K562 (cell line): ENCODE data around the gene CCDC47. TPM values are rescaled to one million over a fixed set of nuclear protein-coding genes. Genes with fewer than 3 reads are reported as not detected.

Experiments
- ATAC-seq: fragments of 200-7000 bp; cut with Tn5 transposase; 3 replicates; pipeline ENCODE4 v1.9.1; 2020; ENCODE audit warnings: moderate library complexity
- BruUV-seq: library from RNA; stranded (reverse); fragments of 400-500 nt; replicated peaks from 2 replicates; lab custom pipeline; 2021; lab: Mats Ljungman, UMichigan
- CTCF ChIA-PET: fragments of 300-600 bp; formaldehyde crosslinking; extraction: SDS; loops from one replicate; lab custom pipeline; 2021; ENCODE audit warnings: low intra/inter-chr PET ratio; lab: Yijun Ruan, JAX
- POLR2A ChIA-PET: fragments of 300-600, 350-650 bp; sonication (Branson Sonifier 250); formaldehyde crosslinking; extraction: SDS; loops from one replicate; lab custom pipeline; 2021; ENCODE audit warnings: antibody characterized with exemption, inconsistent platforms; lab: Yijun Ruan, JAX
- DNase-seq, 4 experiments: peaks; one replicate each; pipeline versions ENCODE4 v3.0.0 to v3.0.0-alpha.2; 2011 to 2018; ENCODE audit warnings: low spot score in 3 of 4, mixed read lengths in 3 of 4; ENCODE audit errors: extremely low read depth in 1 of 4
- FAIRE-seq: peaks from 2 replicates; lab custom pipeline; 2011; peaks lifted over from hg19 to GRCh38; lab: Jason Lieb, UNC
- H2AFZ ChIP-seq: 2 replicates; pipeline ENCODE4 v1.6.0; 2011; ENCODE audit warnings: low read depth, low read length, control low read depth, inconsistent platforms
- H3K27ac ChIP-seq: fragments of 200-600 bp; 3 replicates; pipeline ENCODE4 v1.8.0; 2011; ENCODE audit warnings: low read depth, mild to moderate bottlenecking, control low read depth, inconsistent platforms, low read length, moderate library complexity, mixed read lengths; ENCODE audit errors: extremely low read depth
- H3K27me3 ChIP-seq, 2 experiments: fragments of 300-600 bp in 1 of 2; 2 replicates in 1 of 2; 3 replicates in 1 of 2; pipeline versions ENCODE4 v1.6.0 to v1.8.0; 2011; ENCODE audit warnings: inconsistent platforms in 2 of 2, low read length in 2 of 2, mild to moderate bottlenecking in 1 of 2, mixed read lengths in 1 of 2, moderate library complexity in 1 of 2; ENCODE audit not compliant: control insufficient read depth in 2 of 2, insufficient read depth in 2 of 2
- H3K36me3 ChIP-seq: fragments of 300-600 bp; 3 replicates; pipeline ENCODE4 v1.8.0; 2011; ENCODE audit warnings: mild to moderate bottlenecking, low read length, inconsistent platforms; ENCODE audit not compliant: control insufficient read depth, insufficient read depth
- H3K4me1 ChIP-seq, 2 experiments: fragments of 200-600 bp in 1 of 2; replicated peaks in 1 of 2; 2 replicates in 1 of 2; 3 replicates in 1 of 2; pipeline versions ENCODE4 v1.5.1 to v1.8.0; 2011; ENCODE audit warnings: inconsistent platforms in 2 of 2, low read length in 2 of 2, mild to moderate bottlenecking in 1 of 2, mixed read lengths in 1 of 2, moderate library complexity in 1 of 2; ENCODE audit not compliant: control insufficient read depth in 2 of 2, insufficient read depth in 2 of 2
- H3K4me2 ChIP-seq: 2 replicates; pipeline ENCODE4 v1.6.1; 2011; ENCODE audit warnings: low read length, control low read depth, inconsistent platforms, mixed read lengths; ENCODE audit not compliant: insufficient read depth
- H3K4me3 ChIP-seq: fragments of 200-600 bp; sonication (generic), shearing (Covaris generic); 2 replicates; pipeline ENCODE4 v1.5.1; 2016; ENCODE audit warnings: control low read depth, inconsistent platforms
- H3K79me2 ChIP-seq: fragments of 200-600 bp; 3 replicates; pipeline ENCODE4 v1.8.0; 2011; ENCODE audit warnings: low read length, inconsistent platforms; ENCODE audit not compliant: control insufficient read depth, insufficient read depth
- H3K9ac ChIP-seq, 2 experiments: 2 replicates each; pipeline versions ENCODE4 v1.6.0 to v1.6.1; 2011; ENCODE audit warnings: low read depth in 2 of 2, low read length in 2 of 2, control low read depth in 1 of 2, inconsistent platforms in 1 of 2, mild to moderate bottlenecking in 1 of 2, mixed read lengths in 1 of 2; ENCODE audit not compliant: insufficient read depth in 1 of 2
- H3K9me1 ChIP-seq: one replicate; pipeline ENCODE4 v1.6.0; 2011; ENCODE audit warnings: inconsistent platforms, mild to moderate bottlenecking, low read length, moderate library complexity; ENCODE audit not compliant: control insufficient read depth, insufficient read depth
- H3K9me3 ChIP-seq: replicated peaks from 2 replicates; pipeline ENCODE4 v1.5.1; 2011; ENCODE audit warnings: low read depth, low read length, inconsistent platforms; ENCODE audit not compliant: control insufficient read depth, insufficient read depth
- H4K20me1 ChIP-seq: replicated peaks from 2 replicates; pipeline ENCODE4 v1.6.1; 2011; ENCODE audit warnings: low read length, inconsistent platforms, mixed read lengths; ENCODE audit not compliant: control insufficient read depth, insufficient read depth
- HCFC1 ChIP-seq: IDR thresholded peaks from 2 replicates; pipeline ENCODE4 v1.6.1; 2012; ENCODE audit warnings: low read depth, low read length, improper control_type of control experiment
- NR4A1 ChIP-seq, 2 experiments: fragments of 250-450 bp in 1 of 2; fragments of 450-650 bp in 1 of 2; sonication (Bioruptor Pico) in 1 of 2; IDR thresholded peaks; 2 replicates each; pipeline versions ENCODE4 v1.4.0 to v1.6.1; 2016 to 2020; ENCODE audit warnings: mild to moderate bottlenecking in 2 of 2, missing compliant biosample characterization in 1 of 2, missing genetic modification characterization in 1 of 2, moderate library complexity in 1 of 2
- WGBS: fragments of 100-300 bp; shearing (Covaris generic); methylation state at CpG from one replicate; pipeline ENCODE4 v1.1.6; 2016; ENCODE audit warnings: low coverage, mixed read lengths; ENCODE audit not compliant: insufficient coverage; ENCODE audit errors: missing lambda C conversion rate; 5-methylcytosine and 5-hydroxymethylcytosine counted together
- in situ Hi-C: fragments of 300-500 bp; cut with MboI; formaldehyde crosslinking; loops from 4 replicates; pipeline ENCODE4 v1.15.0; 2018; ENCODE audit warnings: inconsistent platforms, mixed read lengths
- intact Hi-C: fragments of 100-400 bp; cut with micrococcal nuclease; formaldehyde crosslinking; loops from 2 replicates; pipeline ENCODE4 v1.14.2; 2022
- polyA plus RNA-seq, 8 experiments: library from polyadenylated mRNA; depleted of rRNA in 4 of 8; stranded (reverse) in 5 of 8; unstranded in 3 of 8; fragments of >200 nt; fragmentation: Nextera tagmentation in 2 of 8; fragmentation: Illumina TruSeq in 1 of 8; extraction: Ambion mirVana in 2 of 8; extraction: Trizol in 1 of 8; gene quantifications; 2 replicates each; pipeline versions ENCODE4 v1.2.1 to v1.2.3, GENCODE V29; 2011 to 2014; ENCODE audit warnings: inconsistent platforms in 1 of 8, missing spikeins in 1 of 8
- total RNA-seq, 7 experiments: library from RNA; depleted of rRNA in 6 of 7; stranded (reverse); fragments of >200 nt in 6 of 7; fragmentation: Illumina TruSeq in 2 of 7; extraction: Trizol in 2 of 7; gene quantifications; 2 replicates each; pipeline versions ENCODE4 v1.2.1 to v1.2.3, GENCODE V29; 2011 to 2021; ENCODE audit warnings: low replicate concordance in 1 of 7
- TF ChIP-seq, protein P1 (sequence below): fragments of 250-450 bp; sonication (Bioruptor Pico); IDR thresholded peaks from 2 replicates; pipeline ENCODE4 v1.4.0; 2020; ENCODE audit warnings: mild to moderate bottlenecking, moderate library complexity, borderline replicate concordance
- TF ChIP-seq, protein P2 (sequence below): sonication (generic); formaldehyde crosslinking; IDR thresholded peaks from 2 replicates; pipeline ENCODE4 v1.8.1; 2022; ENCODE audit warnings: missing genetic modification reagents
- TF ChIP-seq, protein P3 (sequence below), 3 experiments: fragments of 200-800 bp in 1 of 3; fragments of 250-450 bp in 1 of 3; fragments of 450-650 bp in 1 of 3; sonication (Bioruptor Pico) in 1 of 3; sonication (Bioruptor generic) in 1 of 3; formaldehyde crosslinking in 1 of 3; IDR thresholded peaks; 2 replicates each; pipeline versions ENCODE4 v1.6.1 to v1.8.0; 2016 to 2022; ENCODE audit warnings: mild to moderate bottlenecking in 2 of 3, missing genetic modification characterization in 2 of 3, missing compliant biosample characterization in 1 of 3, moderate library complexity in 1 of 3

Gene CCDC47
- total and polyA plus RNA-seq, 9 of the 15 experiments (the other 6 are each of a cell fraction or from before 2014, with no cell fraction given) = 15.5 to 162 (median 122) TPM

DNA sequence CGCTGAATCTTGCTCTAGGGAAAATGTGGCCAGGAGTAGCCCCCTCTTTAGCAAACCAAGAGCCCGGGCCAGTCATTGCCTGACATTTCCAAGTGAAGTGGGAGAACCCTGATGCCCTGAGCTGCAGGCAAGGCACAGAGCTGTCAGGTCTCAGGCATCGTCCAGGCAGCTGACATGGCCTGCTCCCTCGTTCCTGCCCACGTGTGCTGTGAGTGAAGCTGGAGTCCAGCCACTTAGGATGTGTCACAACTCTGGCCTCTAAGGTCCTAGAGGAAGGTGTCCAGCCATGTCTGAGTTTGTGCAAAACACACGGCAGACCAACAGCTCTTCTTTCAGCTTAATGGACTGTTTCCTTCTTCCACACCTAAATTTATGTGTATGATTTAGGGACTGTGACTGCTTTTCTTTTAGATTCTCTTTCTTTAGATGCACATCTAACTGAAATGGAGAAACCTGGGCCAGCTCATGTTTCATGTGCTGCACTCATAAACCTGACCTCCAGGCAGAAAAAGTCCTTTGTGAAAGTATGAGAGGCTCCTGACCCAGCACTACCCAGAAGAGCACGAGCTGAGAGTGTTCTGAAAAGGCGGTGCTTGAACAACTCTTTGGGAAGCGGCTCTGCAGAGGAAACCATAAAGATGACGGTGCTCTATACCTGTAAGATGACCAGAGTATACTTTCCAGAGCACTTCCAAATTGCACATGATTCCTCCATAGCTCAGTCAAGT lies 58.7 kb downstream of the CCDC47 start (continued):
- TF ChIP-seq, protein P1, sequence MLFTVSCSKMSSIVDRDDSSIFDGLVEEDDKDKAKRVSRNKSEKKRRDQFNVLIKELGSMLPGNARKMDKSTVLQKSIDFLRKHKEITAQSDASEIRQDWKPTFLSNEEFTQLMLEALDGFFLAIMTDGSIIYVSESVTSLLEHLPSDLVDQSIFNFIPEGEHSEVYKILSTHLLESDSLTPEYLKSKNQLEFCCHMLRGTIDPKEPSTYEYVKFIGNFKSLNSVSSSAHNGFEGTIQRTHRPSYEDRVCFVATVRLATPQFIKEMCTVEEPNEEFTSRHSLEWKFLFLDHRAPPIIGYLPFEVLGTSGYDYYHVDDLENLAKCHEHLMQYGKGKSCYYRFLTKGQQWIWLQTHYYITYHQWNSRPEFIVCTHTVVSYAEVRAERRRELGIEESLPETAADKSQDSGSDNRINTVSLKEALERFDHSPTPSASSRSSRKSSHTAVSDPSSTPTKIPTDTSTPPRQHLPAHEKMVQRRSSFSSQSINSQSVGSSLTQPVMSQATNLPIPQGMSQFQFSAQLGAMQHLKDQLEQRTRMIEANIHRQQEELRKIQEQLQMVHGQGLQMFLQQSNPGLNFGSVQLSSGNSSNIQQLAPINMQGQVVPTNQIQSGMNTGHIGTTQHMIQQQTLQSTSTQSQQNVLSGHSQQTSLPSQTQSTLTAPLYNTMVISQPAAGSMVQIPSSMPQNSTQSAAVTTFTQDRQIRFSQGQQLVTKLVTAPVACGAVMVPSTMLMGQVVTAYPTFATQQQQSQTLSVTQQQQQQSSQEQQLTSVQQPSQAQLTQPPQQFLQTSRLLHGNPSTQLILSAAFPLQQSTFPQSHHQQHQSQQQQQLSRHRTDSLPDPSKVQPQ (CRISPR knock-in tag) = no peak
- TF ChIP-seq, protein P2, sequence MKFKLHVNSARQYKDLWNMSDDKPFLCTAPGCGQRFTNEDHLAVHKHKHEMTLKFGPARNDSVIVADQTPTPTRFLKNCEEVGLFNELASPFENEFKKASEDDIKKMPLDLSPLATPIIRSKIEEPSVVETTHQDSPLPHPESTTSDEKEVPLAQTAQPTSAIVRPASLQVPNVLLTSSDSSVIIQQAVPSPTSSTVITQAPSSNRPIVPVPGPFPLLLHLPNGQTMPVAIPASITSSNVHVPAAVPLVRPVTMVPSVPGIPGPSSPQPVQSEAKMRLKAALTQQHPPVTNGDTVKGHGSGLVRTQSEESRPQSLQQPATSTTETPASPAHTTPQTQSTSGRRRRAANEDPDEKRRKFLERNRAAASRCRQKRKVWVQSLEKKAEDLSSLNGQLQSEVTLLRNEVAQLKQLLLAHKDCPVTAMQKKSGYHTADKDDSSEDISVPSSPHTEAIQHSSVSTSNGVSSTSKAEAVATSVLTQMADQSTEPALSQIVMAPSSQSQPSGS (CRISPR knock-in tag) = no peak
- TF ChIP-seq NR4A1 (CRISPR knock-in tag; IDR thresholded peaks at IDR 0.05) (no peak), NR4A1 (tag; IDR thresholded peaks at IDR 0.05) (no peak)
- TF ChIP-seq, all 486 proteins: peak for 0

DNA sequence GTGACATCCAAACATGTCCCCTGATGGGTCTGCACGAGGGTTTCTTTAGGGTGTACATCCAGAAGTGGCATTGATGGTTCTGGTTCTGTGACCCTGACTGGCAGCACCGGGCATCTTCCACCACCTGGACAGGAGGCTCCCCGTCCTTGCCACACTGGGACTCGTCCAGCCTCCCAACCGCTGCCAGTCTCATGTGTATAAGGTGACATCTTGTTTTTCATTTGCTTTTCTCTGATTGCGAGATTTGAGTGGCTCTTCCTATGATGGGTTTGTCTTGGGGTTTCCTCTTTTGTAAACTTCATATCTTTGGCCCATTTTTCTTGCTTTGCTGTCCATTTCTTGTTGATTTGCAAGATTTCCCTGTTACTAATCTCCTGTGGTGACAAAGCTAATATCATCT lies 64.3 kb downstream of the CCDC47 start:
- Histone ChIP-seq H3K27me3 (no peaks in the 10 kb centered on the region), H4K20me1 (no peaks in the 10 kb centered on the region; the same call in 1 of the 2 replicates), H3K27ac (no peak overlapping the region), H3K4me3 (no peak overlapping the region), H3K4me1 (no peaks in the 10 kb centered on the region; a peak in 1 of 5 replicates), H3K79me2 (no peaks in the 10 kb centered on the region), H3K9me3 (no peaks in the 10 kb centered on the region), H3K9ac (0 out of 4 replicates have a peak overlapping the region, but pooled peaks of 1 of the 2 experiments have one; percentile 33), H3K4me2 (no peak overlapping the region), H3K9me1 (no peaks in the 10 kb centered on the region), H2AFZ (no peak overlapping the region), H3K36me3 (peaks cover 41% of the 10 kb centered on the region; the same call in 2 of the 3 replicates)
- POLR2A ChIA-PET = interaction anchor here (1.3 to 1.8 kb wide), 3 partner anchors 8 to 65 kb away, joined by 6 to 7 read pairs (median 7); partner anchors contain the start of genes CCDC47 and DDX42
- FAIRE-seq (no peak), DNase-seq (no peak), ATAC-seq (no peak)
- 90% methylated on average over 6 of the region's 6 CpGs for WGBS
- TF ChIP-seq, protein P3, sequence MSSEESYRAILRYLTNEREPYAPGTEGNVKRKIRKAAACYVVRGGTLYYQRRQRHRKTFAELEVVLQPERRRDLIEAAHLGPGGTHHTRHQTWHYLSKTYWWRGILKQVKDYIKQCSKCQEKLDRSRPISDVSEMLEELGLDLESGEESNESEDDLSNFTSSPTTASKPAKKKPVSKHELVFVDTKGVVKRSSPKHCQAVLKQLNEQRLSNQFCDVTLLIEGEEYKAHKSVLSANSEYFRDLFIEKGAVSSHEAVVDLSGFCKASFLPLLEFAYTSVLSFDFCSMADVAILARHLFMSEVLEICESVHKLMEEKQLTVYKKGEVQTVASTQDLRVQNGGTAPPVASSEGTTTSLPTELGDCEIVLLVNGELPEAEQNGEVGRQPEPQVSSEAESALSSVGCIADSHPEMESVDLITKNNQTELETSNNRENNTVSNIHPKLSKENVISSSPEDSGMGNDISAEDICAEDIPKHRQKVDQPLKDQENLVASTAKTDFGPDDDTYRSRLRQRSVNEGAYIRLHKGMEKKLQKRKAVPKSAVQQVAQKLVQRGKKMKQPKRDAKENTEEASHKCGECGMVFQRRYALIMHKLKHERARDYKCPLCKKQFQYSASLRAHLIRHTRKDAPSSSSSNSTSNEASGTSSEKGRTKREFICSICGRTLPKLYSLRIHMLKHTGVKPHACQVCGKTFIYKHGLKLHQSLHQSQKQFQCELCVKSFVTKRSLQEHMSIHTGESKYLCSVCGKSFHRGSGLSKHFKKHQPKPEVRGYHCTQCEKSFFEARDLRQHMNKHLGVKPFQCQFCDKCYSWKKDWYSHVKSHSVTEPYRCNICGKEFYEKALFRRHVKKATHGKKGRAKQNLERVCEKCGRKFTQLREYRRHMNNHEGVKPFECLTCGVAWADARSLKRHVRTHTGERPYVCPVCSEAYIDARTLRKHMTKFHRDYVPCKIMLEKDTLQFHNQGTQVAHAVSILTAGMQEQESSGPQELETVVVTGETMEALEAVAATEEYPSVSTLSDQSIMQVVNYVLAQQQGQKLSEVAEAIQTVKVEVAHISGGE (CRISPR knock-in tag; IDR thresholded peaks at IDR 0.05) = 0 out of 6 replicates have a peak, but pooled peaks of 1 of the 3 experiments have one; percentile 16
- TF ChIP-seq HCFC1 = no peak
- intact Hi-C loops = no loop called here
- in situ Hi-C loops = no loop called here
- BruUV-seq = no TSS peak
- CTCF ChIA-PET = interaction anchor here (0.6 kb wide), 1 partner anchor 119 kb away, joined by 3 read pairs; no protein-coding TSS in a partner anchor
